CD14-positive monocyte (primary cell): Measurements from ENCODE around the gene RTN4R. TPM values are rescaled to one million over a fixed set of nuclear protein-coding genes. Genes with fewer than 3 reads are reported as not detected.

ENCODE experiments used
- DNase-seq, 3 donors: peaks; one replicate each; pipeline ENCODE4 v3.0.0-alpha.2; 2011 to 2022
- H2AFZ ChIP-seq: 2 replicates; pipeline ENCODE4 v1.6.0; 2012; ENCODE audit warnings: mild to moderate bottlenecking, low read depth, low read length, inconsistent platforms; ENCODE audit not compliant: insufficient read depth, poor library complexity, severe bottlenecking
- H3K27ac ChIP-seq, 2 donors: 1 replicate in 1 of 2; 2 replicates in 1 of 2; pipeline ENCODE4 v1.5.1; 2012 to 2013; ENCODE audit warnings: low read length in 2 of 2, control low read depth in 1 of 2, inconsistent platforms in 1 of 2, low read depth in 1 of 2, mild to moderate bottlenecking in 1 of 2
- H3K27me3 ChIP-seq, 2 donors: one replicate each; pipeline versions ENCODE4 v1.6.0 to v1.6.1; 2011 to 2013; ENCODE audit warnings: low read length in 2 of 2; ENCODE audit not compliant: control insufficient read depth in 2 of 2, insufficient read depth in 2 of 2
- H3K36me3 ChIP-seq, 2 donors: replicated peaks in 1 of 2; 1 replicate in 1 of 2; 2 replicates in 1 of 2; pipeline versions ENCODE4 v1.5.1 to v1.6.1; 2012 to 2013; ENCODE audit warnings: low read length in 2 of 2, control low read depth in 1 of 2, inconsistent platforms in 1 of 2, mild to moderate bottlenecking in 1 of 2; ENCODE audit not compliant: insufficient read depth in 2 of 2, control insufficient read depth in 1 of 2
- H3K4me1 ChIP-seq, 2 donors: 1 replicate in 1 of 2; 2 replicates in 1 of 2; pipeline versions ENCODE4 v1.5.1 to v1.6.1; 2012 to 2013; ENCODE audit warnings: low read length in 2 of 2, control low read depth in 1 of 2, inconsistent platforms in 1 of 2, mild to moderate bottlenecking in 1 of 2, moderate library complexity in 1 of 2; ENCODE audit not compliant: insufficient read depth in 2 of 2, control insufficient read depth in 1 of 2
- H3K4me2 ChIP-seq: replicated peaks from 2 replicates; pipeline ENCODE3; 2012; ENCODE audit warnings: low read length, moderate library complexity, mild to moderate bottlenecking; ENCODE audit not compliant: poor library complexity, severe bottlenecking; ENCODE audit errors: extremely low read depth
- H3K4me3 ChIP-seq, 3 experiments: fragments of 200-600 bp in 1 of 3; sonication (generic) in 1 of 3; replicated peaks in 1 of 3; 1 replicate in 2 of 3; 2 replicates in 1 of 3; pipeline ENCODE4 v1.5.1; 2011 to 2013; ENCODE audit warnings: low read length in 3 of 3, mild to moderate bottlenecking in 3 of 3, control low read depth in 2 of 3, low read depth in 2 of 3, inconsistent platforms in 1 of 3, moderate library complexity in 1 of 3
- H3K79me2 ChIP-seq: 2 replicates; pipeline ENCODE4 v1.6.0; 2012; ENCODE audit warnings: mild to moderate bottlenecking, control low read depth, inconsistent platforms, low read length, moderate library complexity; ENCODE audit not compliant: insufficient read depth
- H3K9ac ChIP-seq: 2 replicates; pipeline ENCODE4 v1.6.0; 2017; ENCODE audit warnings: low read length, mild to moderate bottlenecking; ENCODE audit not compliant: insufficient read depth, poor library complexity, severe bottlenecking
- H3K9me3 ChIP-seq, 2 donors: replicated peaks in 1 of 2; 1 replicate in 1 of 2; 2 replicates in 1 of 2; pipeline versions ENCODE4 v1.5.1 to v1.6.1; 2012 to 2013; ENCODE audit warnings: low read length in 2 of 2, control low read depth in 1 of 2; ENCODE audit not compliant: control insufficient read depth in 1 of 2, insufficient read depth in 1 of 2
- H4K20me1 ChIP-seq: 2 replicates; pipeline ENCODE4 v1.6.0; 2012; ENCODE audit warnings: mild to moderate bottlenecking, low read length, control low read depth, moderate library complexity; ENCODE audit not compliant: insufficient read depth
- H3K27ac Mint-ChIP-seq, 7 donors: one replicate each; pipeline ENCODE4 v1.8.0; 2020; ENCODE audit warnings: mild to moderate bottlenecking in 7 of 7, mixed read lengths in 7 of 7, moderate library complexity in 6 of 7, inconsistent platforms in 2 of 7
- H3K27me3 Mint-ChIP-seq, 3 donors: one replicate each; pipeline ENCODE4 v1.8.0; 2021 to 2022; ENCODE audit warnings: low read depth in 3 of 3, mild to moderate bottlenecking in 3 of 3, mixed read lengths in 3 of 3, moderate library complexity in 3 of 3, inconsistent platforms in 1 of 3
- H3K36me3 Mint-ChIP-seq, 2 donors: one replicate each; pipeline ENCODE4 v1.8.0; 2020; ENCODE audit warnings: mixed read lengths in 2 of 2, inconsistent platforms in 1 of 2, mild to moderate bottlenecking in 1 of 2
- H3K4me1 Mint-ChIP-seq: one replicate; pipeline ENCODE4 v1.8.0; 2020; ENCODE audit warnings: mild to moderate bottlenecking, mixed read lengths
- H3K4me3 Mint-ChIP-seq, 2 donors: one replicate each; pipeline ENCODE4 v1.8.0; 2020; ENCODE audit warnings: mild to moderate bottlenecking in 2 of 2, mixed read lengths in 2 of 2, moderate library complexity in 1 of 2
- H3K9me3 Mint-ChIP-seq, 7 donors: one replicate each; pipeline ENCODE4 v1.8.0; 2020 to 2022; ENCODE audit warnings: mixed read lengths in 7 of 7, mild to moderate bottlenecking in 6 of 7, moderate library complexity in 6 of 7, inconsistent platforms in 2 of 7
- WGBS: methylation state at CpG from one replicate; pipeline ENCODE4 v1.1.5; 2013; ENCODE audit warnings: missing lambda C conversion rate; ENCODE audit not compliant: insufficient coverage; 5-methylcytosine and 5-hydroxymethylcytosine counted together
- intact Hi-C, 2 donors: fragments of 100-400 bp; cut with micrococcal nuclease; formaldehyde crosslinking; loops; one replicate each; pipeline versions ENCODE4 v1.15.0 to v1.15.1; 2023
- polyA plus RNA-seq, 3 donors: library from polyadenylated mRNA; depleted of rRNA in 1 of 3; unstranded in 2 of 3; stranded (reverse) in 1 of 3; fragments of 300-500 nt in 2 of 3; fragments of >200 nt in 1 of 3; fragmentation: Illumina TruSeq in 2 of 3; gene quantifications; 1 replicate in 2 of 3; 2 replicates in 1 of 3; pipeline ENCODE4 v1.2.3, GENCODE V29; 2012 to 2021
- TF ChIP-seq, protein P1 (sequence below): fragments of 200-600 bp; IDR thresholded peaks from one replicate; pipeline ENCODE4 v1.8.0; 2022; ENCODE audit warnings: antibody characterized with exemption, mild to moderate bottlenecking

RTN4R gene
- polyA plus RNA-seq, 3 donors, result not detected

DNA sequence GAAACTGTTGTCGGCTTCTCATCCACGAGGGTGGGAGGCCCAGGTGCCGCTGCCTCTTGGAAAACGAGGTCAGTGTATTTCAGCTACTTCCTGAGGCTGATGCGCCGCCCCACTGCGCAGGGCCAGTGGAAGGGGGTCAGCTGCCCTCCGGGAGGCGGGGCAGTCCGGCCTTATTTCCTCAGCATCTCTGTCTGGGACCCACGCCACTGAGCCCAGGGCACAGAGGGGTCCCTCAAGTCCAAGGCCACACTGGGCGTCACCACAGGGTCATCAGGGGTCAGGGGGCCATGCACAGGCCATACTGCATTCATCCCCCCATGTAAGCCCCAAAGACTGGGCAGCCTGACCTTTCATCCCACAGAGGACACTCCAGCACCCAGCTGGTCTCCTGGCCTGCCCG lies 12.1 kb downstream of the RTN4R start:
- H3K4me1 ChIP-seq, result no peaks in the 10 kb centered on the region
- H3K4me1 Mint-ChIP-seq, result peaks cover 11% of the 10 kb centered on the region
- no peak overlapping the region for H3K4me3 Mint-ChIP-seq
- H3K36me3 Mint-ChIP-seq, result no peaks in the 10 kb centered on the region
- H3K9me3 ChIP-seq, result no peaks in the 10 kb centered on the region
- no peak overlapping the region for H3K27ac Mint-ChIP-seq
- H3K9me3 Mint-ChIP-seq, result no peaks in the 10 kb centered on the region
- H3K9ac ChIP-seq, result no peak overlapping the region
- no peak overlapping the region for H3K27ac ChIP-seq
- H3K27me3 ChIP-seq, result no peaks in the 10 kb centered on the region
- intact Hi-C loops, result no loop called here
- H3K27me3 Mint-ChIP-seq, result peaks cover 0 to 1% (median 0%) of the 10 kb centered on the region in 3 donors
- no peak overlapping the region for H3K4me2 ChIP-seq
- no peaks in the 10 kb centered on the region for H4K20me1 ChIP-seq
- no peak for DNase-seq
- TF ChIP-seq, protein P1, sequence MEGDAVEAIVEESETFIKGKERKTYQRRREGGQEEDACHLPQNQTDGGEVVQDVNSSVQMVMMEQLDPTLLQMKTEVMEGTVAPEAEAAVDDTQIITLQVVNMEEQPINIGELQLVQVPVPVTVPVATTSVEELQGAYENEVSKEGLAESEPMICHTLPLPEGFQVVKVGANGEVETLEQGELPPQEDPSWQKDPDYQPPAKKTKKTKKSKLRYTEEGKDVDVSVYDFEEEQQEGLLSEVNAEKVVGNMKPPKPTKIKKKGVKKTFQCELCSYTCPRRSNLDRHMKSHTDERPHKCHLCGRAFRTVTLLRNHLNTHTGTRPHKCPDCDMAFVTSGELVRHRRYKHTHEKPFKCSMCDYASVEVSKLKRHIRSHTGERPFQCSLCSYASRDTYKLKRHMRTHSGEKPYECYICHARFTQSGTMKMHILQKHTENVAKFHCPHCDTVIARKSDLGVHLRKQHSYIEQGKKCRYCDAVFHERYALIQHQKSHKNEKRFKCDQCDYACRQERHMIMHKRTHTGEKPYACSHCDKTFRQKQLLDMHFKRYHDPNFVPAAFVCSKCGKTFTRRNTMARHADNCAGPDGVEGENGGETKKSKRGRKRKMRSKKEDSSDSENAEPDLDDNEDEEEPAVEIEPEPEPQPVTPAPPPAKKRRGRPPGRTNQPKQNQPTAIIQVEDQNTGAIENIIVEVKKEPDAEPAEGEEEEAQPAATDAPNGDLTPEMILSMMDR, result no peak
- no peak overlapping the region for H3K4me3 ChIP-seq
- no peaks in the 10 kb centered on the region for H3K36me3 ChIP-seq
- 88% methylated on average over 12 of the region's 13 CpGs for WGBS
- H3K79me2 ChIP-seq, result no peaks in the 10 kb centered on the region
- H2AFZ ChIP-seq, result no peak overlapping the region

DNA sequence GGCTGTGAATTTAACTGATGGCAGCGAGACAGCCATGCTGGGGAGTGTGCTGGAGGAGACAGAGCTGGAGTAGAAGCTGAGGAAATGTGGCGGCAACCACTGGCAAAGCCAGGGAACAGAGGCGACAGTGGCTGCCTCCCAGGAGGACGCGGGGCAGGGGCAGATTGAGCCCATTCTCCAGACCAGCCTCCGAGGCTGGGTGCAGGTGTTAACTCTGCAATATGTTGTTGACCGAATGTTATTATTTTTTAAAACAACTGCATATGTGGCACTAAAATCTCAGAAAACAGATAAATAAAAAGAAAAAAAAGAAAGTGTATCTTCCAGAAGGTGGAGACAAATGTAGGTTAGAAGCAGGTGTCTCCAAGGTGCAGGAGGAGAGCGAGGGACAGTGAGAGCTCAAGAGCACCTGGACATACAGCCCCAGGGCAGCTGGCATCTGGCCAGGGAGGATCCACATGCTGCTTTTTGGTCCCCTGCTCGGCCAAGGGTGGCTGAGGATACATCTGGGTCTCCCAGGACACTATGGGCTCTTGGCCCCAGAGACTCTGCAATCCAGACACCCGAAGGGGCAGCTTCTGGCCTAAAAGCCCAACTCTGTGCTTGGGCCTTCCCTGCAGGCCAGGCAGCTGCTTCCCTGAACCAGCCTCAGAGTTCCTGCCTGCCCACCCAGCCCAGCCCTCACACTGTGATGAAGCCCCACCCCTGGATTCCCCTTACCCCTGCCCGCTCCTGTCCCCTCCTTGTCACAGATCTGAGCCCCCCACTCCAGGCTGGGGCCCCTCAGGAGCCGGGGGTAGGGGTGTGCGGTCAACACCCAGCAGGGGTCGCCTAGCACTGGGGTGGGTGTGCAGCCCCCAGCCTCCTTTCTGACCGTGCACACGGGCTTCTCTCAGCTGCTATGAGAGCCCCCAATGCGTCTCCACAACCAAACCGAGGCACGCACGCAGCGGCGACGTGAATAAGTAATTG lies 12.9 kb downstream of the RTN4R start:
- peak overlapping the region; percentile 21 for H2AFZ ChIP-seq
- H3K4me3 ChIP-seq, result no peak overlapping the region
- H3K27me3 ChIP-seq, result no peaks in the 10 kb centered on the region
- DNase-seq, result no peak
- peak overlapping the region in 1 of 7 donors; percentile 34 for H3K27ac Mint-ChIP-seq
- H3K79me2 ChIP-seq, result no peaks in the 10 kb centered on the region
- H3K36me3 ChIP-seq, result no peaks in the 10 kb centered on the region
- H3K36me3 Mint-ChIP-seq, result no peaks in the 10 kb centered on the region
- peaks cover 11% of the 10 kb centered on the region for H3K4me1 Mint-ChIP-seq
- peaks cover 0 to 1% (median 0%) of the 10 kb centered on the region in 3 donors for H3K27me3 Mint-ChIP-seq
- H3K4me1 ChIP-seq, result no peaks in the 10 kb centered on the region
- intact Hi-C loops, result no loop called here
- no peak overlapping the region for H3K4me2 ChIP-seq
- H3K4me3 Mint-ChIP-seq, result no peak overlapping the region
- TF ChIP-seq, protein P1, result no peak
- H3K9me3 Mint-ChIP-seq, result no peaks in the 10 kb centered on the region
- no peak overlapping the region for H3K27ac ChIP-seq
- WGBS, result 87% methylated on average over 10 of the region's 23 CpGs
- no peaks in the 10 kb centered on the region for H3K9me3 ChIP-seq
- peak overlapping the region; percentile 21 for H3K9ac ChIP-seq
- no peaks in the 10 kb centered on the region for H4K20me1 ChIP-seq
